NCI-H1930 (cell line): ENCODE results near the gene EIF3L.

Experiments used
- DNase-seq, 2 experiments: peaks; one replicate each; lab custom pipeline; 2025; lab: John Stamatoyannopoulos, UW

The EIF3L gene

GRCh38 chr22:37854946-37855345 lies 5.7 kb downstream of the EIF3L start:
- no peak for DNase-seq

- no peak for DNase-seq
Observed at GRCh38 chr22:37855462-37855861, 6.2 kb downstream of the EIF3L start.

GRCh38 chr22:37860796-37861421 lies 11.7 kb downstream of the EIF3L start:
- DNase-seq: no peak

- no peak for DNase-seq
Observed at GRCh38 chr22:37862570-37863325, 13.5 kb downstream of the EIF3L start.

GRCh38 chr22:37865510-37865909 lies 16.3 kb downstream of the EIF3L start:
- no peak for DNase-seq

- DNase-seq: no peak
Observed at GRCh38 chr22:37870273-37870672, 21.1 kb downstream of the EIF3L start.

- no peak for DNase-seq
Observed at GRCh38 chr22:37880668-37881440, 31.6 kb downstream of the EIF3L start.

GRCh38 chr22:37884420-37884819 lies 35.2 kb downstream of the EIF3L start:
- no peak for DNase-seq

- DNase-seq: peak in 1 of 2 experiments; percentile 14
Observed at GRCh38 chr22:37887584-37888378, 38.6 kb downstream of the EIF3L start.

GRCh38 chr22:37891926-37892325 lies 42.7 kb downstream of the EIF3L start:
- DNase-seq: no peak

GRCh38 chr22:37892566-37893335 lies 43.5 kb downstream of the EIF3L start:
- no peak for DNase-seq

GRCh38 chr22:37893583-37893983 lies 44.4 kb downstream of the EIF3L start:
- DNase-seq: no peak

GRCh38 chr22:37894939-37895670 lies 45.9 kb downstream of the EIF3L start:
- no peak for DNase-seq

- no peak for DNase-seq
Observed at GRCh38 chr22:37896181-37896592, 47.0 kb downstream of the EIF3L start.

- DNase-seq: no peak
Observed at GRCh38 chr22:37896939-37897338, 47.7 kb downstream of the EIF3L start.

- no peak for DNase-seq
Observed at GRCh38 chr22:37897807-37898206, 48.6 kb downstream of the EIF3L start.

- no peak for DNase-seq
Observed at GRCh38 chr22:37898441-37899181, 49.4 kb downstream of the EIF3L start.

- DNase-seq: peak in 1 of 2 experiments; percentile 44
Observed at GRCh38 chr22:37904572-37905533, 55.6 kb downstream of the EIF3L start.
